GM13977 (cell line): Measurements from ENCODE around the gene THSD8.
"Not testable (repeated sequence)": the region's sequence is repeated elsewhere in the genome, so short reads cannot be mapped to it uniquely, and the experiment has no call there.

Source experiments
- DNase-seq: peaks from one replicate; pipeline ENCODE4 v3.0.0; 2012; ENCODE audit warnings: low spot score
- CTCF ChIP-seq: IDR thresholded peaks from 2 replicates; pipeline ENCODE4 v1.5.1; 2012; ENCODE audit warnings: mild to moderate bottlenecking, control low read depth; ENCODE audit not compliant: insufficient read depth; ENCODE audit errors: extremely low read depth, missing control alignments
- in situ Hi-C: fragments of 300-500 bp; cut with MboI; formaldehyde crosslinking; loops from one replicate; pipeline ENCODE4 v1.12.0; 2022; ENCODE audit warnings: low sequenced_read_pairs, low pct_unique_long_range_greater_than_20kb, mixed read lengths, inconsistent platforms; ENCODE audit not compliant: unreplicated experiment

Gene THSD8

GRCh38 chr19:12802267-12803106 lies 618 bp downstream of the THSD8 start:
- peak; percentile 61 for DNase-seq
- no peak for TF ChIP-seq CTCF
- in situ Hi-C loops: no loop called here

- in situ Hi-C loops: no loop called here
- TF ChIP-seq CTCF: no peak
These were observed 2.2 kb downstream of the THSD8 start for GRCh38 chr19:12804051-12804450.

GRCh38 chr19:12806242-12807081 lies 4.6 kb downstream of the THSD8 start, which contains the start of gene RNASEH2A:
RNASEH2A (plus strand) TSS chr19:12806584; CDS start chr19:12806674, 90 bp downstream.
- in situ Hi-C loops: no loop called here
- no peak for TF ChIP-seq CTCF
- peak; percentile 98 for DNase-seq

More at GRCh38 chr19:12804051-12804450, 2.2 kb downstream of the THSD8 start:
- no peak for DNase-seq

- DNase-seq: no peak
- no peak for TF ChIP-seq CTCF
- in situ Hi-C loops: no loop called here
These were observed 13.2 kb downstream of the THSD8 start for GRCh38 chr19:12815088-12815487.

GRCh38 chr19:12817188-12817587 lies 15.3 kb downstream of the THSD8 start:
- in situ Hi-C loops, DNase-seq: not testable (repeated sequence)

GRCh38 chr19:12817810-12818209 lies 15.9 kb downstream of the THSD8 start:
- DNase-seq, in situ Hi-C loops: not testable (repeated sequence)

- in situ Hi-C loops: no loop called here
- no peak for TF ChIP-seq CTCF
- DNase-seq: no peak
These were observed 19.9 kb downstream of the THSD8 start for GRCh38 chr19:12821761-12822160.
